Measurements from ENCODE around the gene RASD2.

DNA sequence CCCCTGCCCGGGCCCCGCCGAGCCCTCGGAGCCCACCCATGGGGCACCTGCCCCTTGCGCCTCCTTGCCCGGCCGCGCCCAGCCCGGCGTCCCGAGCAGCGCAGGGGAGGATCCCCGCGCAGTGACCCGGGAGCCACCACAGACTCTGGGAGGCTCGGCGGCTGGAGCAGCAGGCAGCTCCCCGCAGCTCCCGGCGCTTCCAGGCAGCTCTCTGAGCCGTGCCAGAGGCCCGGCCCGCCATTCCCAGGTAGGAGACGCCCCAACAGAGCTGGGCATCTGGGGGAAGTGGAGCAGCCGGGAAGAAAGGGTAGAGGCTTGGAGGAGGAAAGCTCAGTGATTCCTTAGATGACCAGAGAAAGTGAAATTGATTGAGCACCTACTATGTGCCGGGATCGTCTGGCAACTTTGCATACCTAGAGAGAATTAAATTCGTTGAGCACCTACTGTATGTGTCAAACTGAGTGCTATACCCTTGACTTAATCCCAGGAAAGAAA is 670 bp downstream of the RASD2 start:
- TF ChIP-seq POLR2AphosphoS5 (IDR thresholded peaks at IDR 0.05; ENCODE audit: low read depth, low read length) (no peak), TAF1 (IDR thresholded peaks at IDR 0.05; ENCODE audit: borderline replicate concordance, low read depth, low read length) (no peak)
